Tibial artery (tissue), 4 donors: ENCODE results near the gene TMEM40.
"Not testable (repeated sequence)": the region's sequence is repeated elsewhere in the genome, so short reads cannot be mapped to it uniquely, and the experiment has no call there.

Experiments
- DNase-seq, 2 donors: peaks; one replicate each; pipeline ENCODE4 v3.0.0-alpha.2; 2019
- H3K27ac ChIP-seq, 2 donors: fragments of 200-600 bp; sonication (generic) in 1 of 2; 1 replicate in 1 of 2; 2 replicates in 1 of 2; pipeline ENCODE4 v1.5.1; 2018 to 2019; ENCODE audit warnings: mild to moderate bottlenecking in 1 of 2
- H3K27me3 ChIP-seq, 2 donors: fragments of 200-600 bp; sonication (generic) in 1 of 2; one replicate each; pipeline versions ENCODE4 v1.5.1 to v1.6.0; 2016 to 2019
- H3K36me3 ChIP-seq, 3 donors: fragments of 200-600 bp; sonication (generic) in 2 of 3; one replicate each; pipeline ENCODE4 v1.5.1; 2016 to 2019; ENCODE audit warnings: mild to moderate bottlenecking in 2 of 3
- H3K4me1 ChIP-seq, 4 donors: fragments of 200-600 bp; sonication (generic) in 2 of 4; 1 replicate in 3 of 4; 2 replicates in 1 of 4; pipeline ENCODE4 v1.5.1; 2016 to 2019
- H3K4me3 ChIP-seq, 2 donors: fragments of 200-600 bp; sonication (generic) in 1 of 2; 1 replicate in 1 of 2; 2 replicates in 1 of 2; pipeline ENCODE4 v1.5.1; 2018 to 2019; ENCODE audit warnings: mild to moderate bottlenecking in 2 of 2
- H3K9me3 ChIP-seq, 3 donors: fragments of 200-600 bp; sonication (generic) in 1 of 3; one replicate each; pipeline ENCODE4 v1.5.1; 2016 to 2019
- CTCF ChIP-seq, 2 experiments: fragments of 200-600 bp in 1 of 2; fragments of 450-650 bp in 1 of 2; IDR thresholded peaks; one replicate each; pipeline ENCODE4 v1.5.1; 2017 to 2019; ENCODE audit warnings: antibody characterized with exemption in 2 of 2, mild to moderate bottlenecking in 1 of 2, moderate library complexity in 1 of 2
- intact Hi-C: fragments of 100-400 bp; cut with DNase I; formaldehyde crosslinking; loops from one replicate; pipeline ENCODE4 v1.15.0; 2023; ENCODE audit warnings: low total_unique reads

Gene TMEM40

DNA sequence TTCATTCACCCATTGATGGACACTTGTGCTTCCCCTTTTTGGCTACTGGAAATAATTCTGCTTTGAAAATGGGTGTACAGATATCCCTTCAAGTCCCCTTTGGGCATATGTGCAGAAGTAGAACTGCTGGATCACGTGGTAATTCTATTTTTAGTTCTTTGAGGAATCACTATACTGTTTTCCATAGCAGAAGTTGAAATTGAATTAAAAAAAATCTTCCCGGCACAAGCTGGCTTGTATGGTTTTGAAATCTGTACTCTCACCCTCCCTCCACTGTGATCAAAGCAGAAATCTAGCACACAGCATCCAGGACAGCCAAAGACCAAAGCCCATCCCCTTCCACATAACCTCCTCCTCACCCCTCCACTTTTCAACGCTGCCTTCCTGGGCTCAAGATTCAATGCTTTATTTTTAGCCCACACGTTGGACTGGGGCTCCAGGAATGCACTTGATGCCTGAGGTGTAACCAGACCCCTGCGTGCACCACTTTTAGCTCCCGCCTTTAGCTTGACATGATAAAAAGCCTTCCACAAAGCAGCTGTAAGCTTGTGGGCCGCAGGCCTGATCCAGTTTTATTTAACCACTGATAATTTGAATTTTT, 29.9 kb downstream of the TMEM40 start:
- Histone ChIP-seq H3K4me1 (peaks cover 0 to 10% (median 1%) of the 10 kb centered on the region in 4 donors), H3K4me3 (no peak overlapping the region), H3K27ac (no peak overlapping the region), H3K27me3 (no peaks in the 10 kb centered on the region), H3K9me3 (no peaks in the 10 kb centered on the region), H3K36me3 (no peaks in the 10 kb centered on the region)
- no peak for DNase-seq
- intact Hi-C loops = loop anchor here (10.0 kb wide), 1 partner anchor 594 kb away; no protein-coding TSS in a partner anchor
- no peak for TF ChIP-seq CTCF (IDR thresholded peaks at IDR 0.05)

DNA sequence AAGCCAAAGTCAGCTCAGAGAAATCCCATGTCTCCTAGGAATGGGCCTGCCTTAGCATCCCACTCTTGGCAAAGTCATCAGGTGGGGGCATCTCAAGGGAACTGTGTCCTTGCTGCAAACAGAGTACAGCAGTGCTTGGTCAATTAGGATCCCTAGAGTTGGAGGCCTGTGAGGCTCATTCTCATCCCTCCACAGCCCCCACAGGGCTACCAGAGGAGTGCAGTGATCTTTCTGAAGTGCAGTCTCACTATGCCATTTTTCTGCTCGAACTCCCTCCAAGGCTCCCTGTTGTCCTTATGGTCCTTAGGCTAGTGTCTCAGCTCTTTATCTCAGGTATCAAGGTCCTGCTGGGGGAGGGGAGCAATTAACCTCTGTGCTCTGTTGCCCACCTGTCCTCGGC, 31.1 kb downstream of the TMEM40 start:
- Histone ChIP-seq H3K4me3 (no peak overlapping the region), H3K36me3 (no peaks in the 10 kb centered on the region), H3K9me3 (no peaks in the 10 kb centered on the region), H3K4me1 (peaks cover 0 to 10% (median 1%) of the 10 kb centered on the region in 4 donors), H3K27ac (no peak overlapping the region), H3K27me3 (no peaks in the 10 kb centered on the region)
- intact Hi-C loops = loop anchor here (10.0 kb wide), 1 partner anchor 593 kb away; no protein-coding TSS in a partner anchor
- no peak for TF ChIP-seq CTCF (IDR thresholded peaks at IDR 0.05)
- no peak for DNase-seq

- no peak overlapping the region for H3K4me3 ChIP-seq
- TF ChIP-seq CTCF (IDR thresholded peaks at IDR 0.05) = no peak
- no peak for DNase-seq
- intact Hi-C loops = loop anchor here (10.0 kb wide), 1 partner anchor 593 kb away; no protein-coding TSS in a partner anchor
- H3K27me3 ChIP-seq = no peaks in the 10 kb centered on the region
- H3K4me1 ChIP-seq = peaks cover 0 to 10% (median 1%) of the 10 kb centered on the region in 4 donors
- H3K27ac ChIP-seq = no peak overlapping the region
- H3K9me3 ChIP-seq = no peaks in the 10 kb centered on the region
- H3K36me3 ChIP-seq = no peaks in the 10 kb centered on the region
Observed at GRCh38 chr3:12727481-12727880, 31.6 kb downstream of the TMEM40 start.

DNA sequence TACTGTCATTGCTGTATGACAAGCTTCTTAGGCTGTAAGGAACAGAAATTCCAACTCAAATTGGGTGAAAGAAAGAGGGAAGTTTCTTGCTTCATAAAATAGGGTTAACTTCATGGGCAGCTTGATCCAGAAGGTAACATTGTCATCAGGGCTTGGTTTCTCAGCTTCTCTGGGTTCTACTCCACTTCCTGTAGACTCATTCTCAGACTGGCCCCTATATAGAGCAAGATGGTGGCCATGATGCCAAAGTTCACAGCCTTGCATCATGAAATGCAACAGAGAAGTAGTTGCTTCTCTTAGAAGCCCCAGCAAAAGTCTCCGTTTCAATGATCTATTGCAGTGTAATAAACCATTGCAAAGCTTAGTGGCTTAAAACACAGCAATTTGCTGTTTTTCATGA, 33.6 kb downstream of the TMEM40 start:
- no peaks in the 10 kb centered on the region for H3K36me3 ChIP-seq
- TF ChIP-seq CTCF (IDR thresholded peaks at IDR 0.05) = no peak
- H3K27me3 ChIP-seq = no peaks in the 10 kb centered on the region
- DNase-seq = no peak
- H3K4me3 ChIP-seq = no peak overlapping the region
- peaks cover 0 to 10% (median 2%) of the 10 kb centered on the region in 4 donors for H3K4me1 ChIP-seq
- H3K9me3 ChIP-seq = no peaks in the 10 kb centered on the region
- intact Hi-C loops = loop anchor here (10.0 kb wide), 1 partner anchor 591 kb away; no protein-coding TSS in a partner anchor
- H3K27ac ChIP-seq = no peak overlapping the region

DNA sequence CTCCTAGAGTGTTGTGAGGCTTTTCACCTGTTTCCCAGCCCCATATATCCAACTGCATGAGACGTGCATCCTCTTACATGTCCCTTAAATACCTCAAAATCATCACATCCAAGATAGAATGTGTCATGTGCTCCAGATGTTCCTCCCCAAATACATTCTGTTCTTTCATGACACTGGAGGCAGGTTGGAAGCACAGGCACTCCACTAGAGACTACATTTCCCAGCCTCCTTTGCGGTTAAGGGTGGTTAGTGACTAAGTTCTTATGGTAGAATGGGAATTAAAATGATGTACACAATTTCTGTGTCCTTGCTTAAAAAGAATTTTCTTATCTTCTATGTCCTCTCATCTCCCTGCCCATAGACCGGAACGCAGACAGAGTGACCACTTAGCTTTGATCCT, 34.3 kb downstream of the TMEM40 start:
- intact Hi-C loops = loop anchor here (5.0 to 10.0 kb wide), 2 partner anchors 117 to 590 kb away; no protein-coding TSS in a partner anchor
- DNase-seq = no peak
- Histone ChIP-seq H3K9me3 (no peaks in the 10 kb centered on the region), H3K4me3 (no peak overlapping the region), H3K4me1 (peaks cover 0 to 11% (median 5%) of the 10 kb centered on the region in 4 donors), H3K36me3 (no peaks in the 10 kb centered on the region), H3K27ac (no peak overlapping the region), H3K27me3 (no peaks in the 10 kb centered on the region)
- no peak for TF ChIP-seq CTCF (IDR thresholded peaks at IDR 0.05)

DNA sequence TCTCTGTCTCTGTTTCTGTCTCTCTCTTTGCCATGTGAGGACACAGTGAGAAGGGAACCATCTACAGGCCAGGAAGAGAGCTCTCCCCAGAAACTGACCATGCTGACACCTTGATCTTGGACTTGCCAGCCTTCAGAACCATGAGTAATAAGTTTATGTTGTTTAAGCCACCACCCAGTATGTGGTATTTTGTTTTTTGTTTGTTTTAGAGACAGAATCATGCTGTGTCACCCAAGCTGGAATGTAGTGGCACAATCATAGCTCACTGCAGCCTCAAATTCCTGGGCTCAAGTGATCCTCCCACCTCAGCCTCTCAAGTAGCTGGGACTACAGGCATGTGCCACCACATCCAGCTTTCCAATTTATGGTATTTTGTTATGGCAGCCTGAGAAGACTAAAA, 35.7 kb downstream of the TMEM40 start:
- intact Hi-C loops = loop anchor here (5.0 to 10.0 kb wide), 2 partner anchors 116 to 589 kb away; no protein-coding TSS in a partner anchor
- H3K36me3 ChIP-seq, H3K9me3 ChIP-seq, DNase-seq, H3K4me3 ChIP-seq, H3K4me1 ChIP-seq, H3K27ac ChIP-seq, H3K27me3 ChIP-seq: not testable (repeated sequence)
